Liver (tissue), 9 donors: ENCODE data around the gene TTC7B. TPM values are rescaled to one million over a fixed set of nuclear protein-coding genes. Genes with fewer than 3 reads are reported as not detected.

Experiments used
- DNase-seq: peaks from one replicate; pipeline ENCODE4 v3.0.0-alpha.2; 2017; ENCODE audit warnings: low spot score
- H3K27ac ChIP-seq, 2 donors: one replicate each; pipeline ENCODE4 v1.7.0; 2013; ENCODE audit warnings: inconsistent platforms in 2 of 2, low read length in 2 of 2, control low read depth in 1 of 2, low read depth in 1 of 2, mild to moderate bottlenecking in 1 of 2
- H3K27me3 ChIP-seq, 4 donors: one replicate each; pipeline versions ENCODE4 v1.6.1 to v1.7.0; 2013; ENCODE audit warnings: low read length in 3 of 4, inconsistent platforms in 1 of 4, mild to moderate bottlenecking in 1 of 4, moderate library complexity in 1 of 4; ENCODE audit not compliant: control insufficient read depth in 4 of 4, insufficient read depth in 4 of 4
- H3K36me3 ChIP-seq, 4 donors: one replicate each; pipeline versions ENCODE4 v1.6.1 to v1.7.0; 2013; ENCODE audit warnings: low read length in 3 of 4, mild to moderate bottlenecking in 3 of 4, low read depth in 1 of 4, moderate library complexity in 1 of 4; ENCODE audit not compliant: control insufficient read depth in 4 of 4, insufficient read depth in 3 of 4
- H3K4me1 ChIP-seq, 4 donors: one replicate each; pipeline versions ENCODE4 v1.6.1 to v1.7.0; 2013; ENCODE audit warnings: low read length in 3 of 4, mild to moderate bottlenecking in 3 of 4, moderate library complexity in 1 of 4; ENCODE audit not compliant: control insufficient read depth in 4 of 4, insufficient read depth in 4 of 4
- H3K4me3 ChIP-seq, 3 donors: one replicate each; pipeline versions ENCODE4 v1.6.1 to v1.7.0; 2013; ENCODE audit warnings: low read length in 3 of 3, control low read depth in 1 of 3, low read depth in 1 of 3, mild to moderate bottlenecking in 1 of 3
- H3K9ac ChIP-seq, 2 donors: one replicate each; pipeline ENCODE4 v1.7.0; 2013; ENCODE audit warnings: low read length in 2 of 2, mild to moderate bottlenecking in 2 of 2, moderate library complexity in 2 of 2, control low read depth in 1 of 2, low read depth in 1 of 2
- H3K9me3 ChIP-seq, 4 donors: one replicate each; pipeline versions ENCODE4 v1.6.1 to v1.7.0; 2013; ENCODE audit warnings: low read length in 3 of 4; ENCODE audit not compliant: control insufficient read depth in 4 of 4
- ATF3 ChIP-seq: IDR thresholded peaks from 2 replicates; pipeline ENCODE4 v1.6.1; 2016; ENCODE audit warnings: antibody characterized with exemption
- EGR1 ChIP-seq, 2 donors: IDR thresholded peaks; 2 replicates each; pipeline ENCODE4 v1.6.1; 2016 to 2018; ENCODE audit warnings: antibody characterized with exemption in 2 of 2, low read depth in 2 of 2
- FOXA1 ChIP-seq: IDR thresholded peaks from 2 replicates; pipeline ENCODE4 v1.6.1; 2016; ENCODE audit warnings: antibody characterized with exemption
- FOXA2 ChIP-seq: IDR thresholded peaks from 2 replicates; pipeline ENCODE4 v1.6.1; 2016; ENCODE audit warnings: antibody characterized with exemption
- GABPA ChIP-seq, 2 donors: IDR thresholded peaks in 1 of 2; conservative IDR thresholded peaks in 1 of 2; 2 replicates each; pipeline ENCODE4 v1.6.1; 2016; ENCODE audit warnings: antibody characterized with exemption in 2 of 2, mild to moderate bottlenecking in 1 of 2, moderate library complexity in 1 of 2
- HNF4A ChIP-seq, 2 donors: conservative IDR thresholded peaks; 2 replicates each; pipeline ENCODE4 v1.6.1; 2016; ENCODE audit warnings: antibody characterized with exemption in 2 of 2, mild to moderate bottlenecking in 2 of 2
- HNF4G ChIP-seq: IDR thresholded peaks from 2 replicates; pipeline ENCODE4 v1.6.1; 2016; ENCODE audit warnings: antibody characterized with exemption
- JUND ChIP-seq, 2 donors: IDR thresholded peaks; 2 replicates each; pipeline ENCODE4 v1.6.1; 2016; ENCODE audit warnings: antibody characterized with exemption in 2 of 2
- NR2F2 ChIP-seq: IDR thresholded peaks from 2 replicates; pipeline ENCODE4 v1.6.1; 2016; ENCODE audit warnings: antibody characterized with exemption
- RAD21 ChIP-seq, 2 donors: IDR thresholded peaks; 2 replicates each; pipeline ENCODE4 v1.6.1; 2016; ENCODE audit warnings: antibody characterized with exemption in 2 of 2, mild to moderate bottlenecking in 2 of 2
- REST ChIP-seq: IDR thresholded peaks from 2 replicates; pipeline ENCODE4 v1.6.1; 2016; ENCODE audit warnings: antibody characterized with exemption, mild to moderate bottlenecking
- RXRA ChIP-seq, 2 donors: IDR thresholded peaks; 2 replicates each; pipeline ENCODE4 v1.6.1; 2017 to 2018; ENCODE audit warnings: antibody characterized with exemption in 2 of 2, mild to moderate bottlenecking in 1 of 2
- SP1 ChIP-seq: IDR thresholded peaks from 2 replicates; pipeline ENCODE4 v1.6.1; 2018; ENCODE audit warnings: antibody characterized with exemption, mild to moderate bottlenecking
- TAF1 ChIP-seq: conservative IDR thresholded peaks from 2 replicates; pipeline ENCODE4 v1.6.1; 2016; ENCODE audit warnings: antibody characterized with exemption, mild to moderate bottlenecking
- YY1 ChIP-seq: IDR thresholded peaks from 2 replicates; pipeline ENCODE4 v1.6.1; 2016; ENCODE audit warnings: antibody characterized with exemption, mild to moderate bottlenecking
- WGBS: extraction: QIAGEN DNeasy Blood & Tissue Kit; methylation state at CpG from one replicate; pipeline ENCODE4 v1.1.7; 2013; 5-methylcytosine and 5-hydroxymethylcytosine counted together
- polyA plus RNA-seq, 2 donors: library from polyadenylated mRNA; stranded (reverse) in 1 of 2; unstranded in 1 of 2; fragments of 200-250 nt in 1 of 2; fragments of >200 nt in 1 of 2; fragmentation: Nextera tagmentation in 1 of 2; extraction: Ambion mirVana in 1 of 2; gene quantifications; one replicate each; pipeline versions ENCODE4 v1.2.1 to v1.2.3, GENCODE V29; 2013 to 2015
- total RNA-seq, 2 donors: library from RNA; depleted of rRNA; stranded (reverse); fragments of >200 nt; gene quantifications; one replicate each; pipeline ENCODE4 v1.2.3, GENCODE V29; 2014
- TF ChIP-seq, protein P1 (sequence below): IDR thresholded peaks from 2 replicates; pipeline ENCODE4 v1.6.1; 2016; ENCODE audit warnings: antibody characterized with exemption
- TF ChIP-seq, protein P2 (sequence below): IDR thresholded peaks from 2 replicates; pipeline ENCODE4 v1.6.1; 2016; ENCODE audit warnings: antibody characterized with exemption
- TF ChIP-seq, protein P3 (sequence below): fragments of 150-350 bp; IDR thresholded peaks from 2 replicates; pipeline ENCODE4 v1.5.1; 2017; ENCODE audit warnings: improper control_type of control experiment, low read depth, low read length; ENCODE audit not compliant: missing input control
- donor health status: healthy.
- donor health status: healthy.
- donor health status: healthy.
- donor health status: healthy.
- donor health status: healthy.

Gene TTC7B
- total and polyA plus RNA-seq, 4 donors, result 9.1 to 31.0 (median 12.5) TPM

GRCh38 chr14:90849787-90850444 lies 33.7 kb upstream of the TTC7B start:
- H3K9ac ChIP-seq, result no peak overlapping the region
- no peaks in the 10 kb centered on the region for H3K4me1 ChIP-seq
- H3K36me3 ChIP-seq, result no peaks in the 10 kb centered on the region
- WGBS, result 85% methylated on average over 7 of the region's 7 CpGs
- no peak overlapping the region for H3K27ac ChIP-seq
- H3K4me3 ChIP-seq, result no peak overlapping the region
- TF ChIP-seq, protein P1, sequence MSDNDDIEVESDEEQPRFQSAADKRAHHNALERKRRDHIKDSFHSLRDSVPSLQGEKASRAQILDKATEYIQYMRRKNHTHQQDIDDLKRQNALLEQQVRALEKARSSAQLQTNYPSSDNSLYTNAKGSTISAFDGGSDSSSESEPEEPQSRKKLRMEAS, result no peak
- TF ChIP-seq TAF1, result no peak
- no peak for TF ChIP-seq HNF4A (conservative IDR thresholded peaks at IDR 0.05)
- TF ChIP-seq NR2F2, result no peak
- TF ChIP-seq, protein P2, sequence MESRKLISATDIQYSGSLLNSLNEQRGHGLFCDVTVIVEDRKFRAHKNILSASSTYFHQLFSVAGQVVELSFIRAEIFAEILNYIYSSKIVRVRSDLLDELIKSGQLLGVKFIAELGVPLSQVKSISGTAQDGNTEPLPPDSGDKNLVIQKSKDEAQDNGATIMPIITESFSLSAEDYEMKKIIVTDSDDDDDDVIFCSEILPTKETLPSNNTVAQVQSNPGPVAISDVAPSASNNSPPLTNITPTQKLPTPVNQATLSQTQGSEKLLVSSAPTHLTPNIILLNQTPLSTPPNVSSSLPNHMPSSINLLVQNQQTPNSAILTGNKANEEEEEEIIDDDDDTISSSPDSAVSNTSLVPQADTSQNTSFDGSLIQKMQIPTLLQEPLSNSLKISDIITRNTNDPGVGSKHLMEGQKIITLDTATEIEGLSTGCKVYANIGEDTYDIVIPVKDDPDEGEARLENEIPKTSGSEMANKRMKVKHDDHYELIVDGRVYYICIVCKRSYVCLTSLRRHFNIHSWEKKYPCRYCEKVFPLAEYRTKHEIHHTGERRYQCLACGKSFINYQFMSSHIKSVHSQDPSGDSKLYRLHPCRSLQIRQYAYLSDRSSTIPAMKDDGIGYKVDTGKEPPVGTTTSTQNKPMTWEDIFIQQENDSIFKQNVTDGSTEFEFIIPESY, result no peak
- TF ChIP-seq RXRA (IDR thresholded peaks at IDR 0.05), result no peak
- no peak for TF ChIP-seq YY1
- TF ChIP-seq FOXA2, result no peak
- no peak for TF ChIP-seq ATF3
- no peak for TF ChIP-seq FOXA1
- no peak for TF ChIP-seq EGR1 (IDR thresholded peaks at IDR 0.05; ENCODE audit: low read depth in 2 of 2)
- no peak for TF ChIP-seq JUND (IDR thresholded peaks at IDR 0.05)
- TF ChIP-seq RAD21 (IDR thresholded peaks at IDR 0.05), result no peak
- TF ChIP-seq SP1, result no peak
- TF ChIP-seq, protein P3, sequence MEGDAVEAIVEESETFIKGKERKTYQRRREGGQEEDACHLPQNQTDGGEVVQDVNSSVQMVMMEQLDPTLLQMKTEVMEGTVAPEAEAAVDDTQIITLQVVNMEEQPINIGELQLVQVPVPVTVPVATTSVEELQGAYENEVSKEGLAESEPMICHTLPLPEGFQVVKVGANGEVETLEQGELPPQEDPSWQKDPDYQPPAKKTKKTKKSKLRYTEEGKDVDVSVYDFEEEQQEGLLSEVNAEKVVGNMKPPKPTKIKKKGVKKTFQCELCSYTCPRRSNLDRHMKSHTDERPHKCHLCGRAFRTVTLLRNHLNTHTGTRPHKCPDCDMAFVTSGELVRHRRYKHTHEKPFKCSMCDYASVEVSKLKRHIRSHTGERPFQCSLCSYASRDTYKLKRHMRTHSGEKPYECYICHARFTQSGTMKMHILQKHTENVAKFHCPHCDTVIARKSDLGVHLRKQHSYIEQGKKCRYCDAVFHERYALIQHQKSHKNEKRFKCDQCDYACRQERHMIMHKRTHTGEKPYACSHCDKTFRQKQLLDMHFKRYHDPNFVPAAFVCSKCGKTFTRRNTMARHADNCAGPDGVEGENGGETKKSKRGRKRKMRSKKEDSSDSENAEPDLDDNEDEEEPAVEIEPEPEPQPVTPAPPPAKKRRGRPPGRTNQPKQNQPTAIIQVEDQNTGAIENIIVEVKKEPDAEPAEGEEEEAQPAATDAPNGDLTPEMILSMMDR, result no peak
- TF ChIP-seq GABPA (IDR thresholded peaks at IDR 0.05 in 1 of 2, conservative IDR thresholded peaks at IDR 0.05 in 1 of 2), result no peak
- TF ChIP-seq HNF4G, result no peak
- TF ChIP-seq REST, result no peak
- DNase-seq, result no peak
- H3K9me3 ChIP-seq, result no peaks in the 10 kb centered on the region
- H3K27me3 ChIP-seq, result no peaks in the 10 kb centered on the region
